Esophagus (tissue), 2 donors: ENCODE measurements around the gene CXCL12. TPM values are rescaled to one million over a fixed set of nuclear protein-coding genes. Genes with fewer than 3 reads are reported as not detected.

ENCODE experiments used
- H3K27ac ChIP-seq, 2 donors: one replicate each; pipeline ENCODE4 v1.5.1; 2013; ENCODE audit warnings: low read depth in 2 of 2, mild to moderate bottlenecking in 2 of 2, inconsistent platforms in 1 of 2, low read length in 1 of 2, moderate library complexity in 1 of 2
- H3K27me3 ChIP-seq, 2 donors: one replicate each; pipeline ENCODE4 v1.6.1; 2013; ENCODE audit warnings: low read length in 2 of 2, control low read depth in 1 of 2, mild to moderate bottlenecking in 1 of 2; ENCODE audit not compliant: insufficient read depth in 2 of 2, control insufficient read depth in 1 of 2
- H3K36me3 ChIP-seq, 2 donors: one replicate each; pipeline ENCODE4 v1.6.1; 2013; ENCODE audit warnings: low read length in 1 of 2; ENCODE audit not compliant: control insufficient read depth in 2 of 2, insufficient read depth in 2 of 2
- H3K4me1 ChIP-seq, 2 donors: one replicate each; pipeline ENCODE4 v1.6.1; 2013; ENCODE audit warnings: low read length in 1 of 2; ENCODE audit not compliant: control insufficient read depth in 2 of 2, insufficient read depth in 2 of 2
- H3K4me3 ChIP-seq, 2 donors: one replicate each; pipeline ENCODE4 v1.5.1; 2013; ENCODE audit warnings: low read length in 2 of 2, mild to moderate bottlenecking in 2 of 2, low read depth in 1 of 2, moderate library complexity in 1 of 2
- H3K9me3 ChIP-seq, 2 donors: one replicate each; pipeline ENCODE4 v1.6.1; 2013; ENCODE audit warnings: mild to moderate bottlenecking in 2 of 2, low read depth in 1 of 2, low read length in 1 of 2, moderate library complexity in 1 of 2; ENCODE audit not compliant: control insufficient read depth in 2 of 2, insufficient read depth in 1 of 2
- WGBS, 2 donors: extraction: QIAGEN DNeasy Blood & Tissue Kit; methylation state at CpG; one replicate each; pipeline ENCODE4 v1.1.7; 2013; 5-methylcytosine and 5-hydroxymethylcytosine counted together
- polyA plus RNA-seq, 2 donors: library from polyadenylated mRNA; stranded (reverse); fragments of 200-250 nt; gene quantifications; one replicate each; pipeline ENCODE4 v1.2.3, GENCODE V29; 2013
- donor health status: healthy with polysubstance abuse.
- donor health status: Bipolar disorder and iron deficiency.

The CXCL12 gene
- polyA plus RNA-seq, 2 donors, result 4.1 to 7.9 TPM

- Histone ChIP-seq H3K27ac (no peak overlapping the region), H3K4me1 (no peaks in the 10 kb centered on the region), H3K4me3 (no peak overlapping the region), H3K27me3 (no peaks in the 10 kb centered on the region), H3K9me3 (no peaks in the 10 kb centered on the region), H3K36me3 (no peaks in the 10 kb centered on the region)
- WGBS, 2 donors, result 69 to 73% methylated on average over 6 of the region's 6 CpGs
These were observed 17.7 kb upstream of the CXCL12 start for GRCh38 chr10:44402465-44403195.

- H3K27me3 ChIP-seq, result no peaks in the 10 kb centered on the region
- no peak overlapping the region for H3K27ac ChIP-seq
- 58 to 59% methylated on average over 4 of the region's 4 CpGs for WGBS, 2 donors
- no peak overlapping the region for H3K4me3 ChIP-seq
- no peaks in the 10 kb centered on the region for H3K9me3 ChIP-seq
- H3K4me1 ChIP-seq, result no peaks in the 10 kb centered on the region
- H3K36me3 ChIP-seq, result no peaks in the 10 kb centered on the region
These were observed 15.6 kb upstream of the CXCL12 start for GRCh38 chr10:44400541-44400940.

GRCh38 chr10:44399659-44400451, 15.0 kb upstream of the CXCL12 start:
- H3K4me3 ChIP-seq, result no peak overlapping the region
- H3K36me3 ChIP-seq, result no peaks in the 10 kb centered on the region
- H3K27me3 ChIP-seq, result no peaks in the 10 kb centered on the region
- H3K9me3 ChIP-seq, result no peaks in the 10 kb centered on the region
- 75 to 78% methylated on average over 6 of the region's 6 CpGs for WGBS, 2 donors
- no peaks in the 10 kb centered on the region for H3K4me1 ChIP-seq
- no peak overlapping the region for H3K27ac ChIP-seq

- no peaks in the 10 kb centered on the region for H3K36me3 ChIP-seq
- H3K27me3 ChIP-seq, result no peaks in the 10 kb centered on the region
- no peak overlapping the region for H3K27ac ChIP-seq
- no peak overlapping the region for H3K4me3 ChIP-seq
- WGBS, 2 donors, result 51 to 64% methylated on average over 15 of the region's 15 CpGs
- H3K4me1 ChIP-seq, result no peaks in the 10 kb centered on the region
- H3K9me3 ChIP-seq, result no peaks in the 10 kb centered on the region
These were observed 14.1 kb upstream of the CXCL12 start for GRCh38 chr10:44398747-44399658.

GRCh38 chr10:44398271-44398670, 13.4 kb upstream of the CXCL12 start:
- Histone ChIP-seq H3K4me3 (no peak overlapping the region), H3K9me3 (no peaks in the 10 kb centered on the region), H3K27ac (no peak overlapping the region), H3K36me3 (no peaks in the 10 kb centered on the region), H3K27me3 (no peaks in the 10 kb centered on the region), H3K4me1 (no peaks in the 10 kb centered on the region)
- 65 to 80% methylated on average over 7 of the region's 7 CpGs for WGBS, 2 donors

- Histone ChIP-seq H3K27ac (no peak overlapping the region), H3K27me3 (no peaks in the 10 kb centered on the region), H3K36me3 (no peaks in the 10 kb centered on the region), H3K4me1 (no peaks in the 10 kb centered on the region), H3K4me3 (no peak overlapping the region), H3K9me3 (no peaks in the 10 kb centered on the region)
- WGBS, 2 donors, result 82 to 83% methylated on average over 6 of the region's 6 CpGs
These were observed 12.8 kb upstream of the CXCL12 start for GRCh38 chr10:44397476-44398225.

GRCh38 chr10:44396671-44397191, 11.8 kb upstream of the CXCL12 start:
- no peaks in the 10 kb centered on the region for H3K9me3 ChIP-seq
- H3K27ac ChIP-seq, result no peak overlapping the region
- no peak overlapping the region for H3K4me3 ChIP-seq
- no peaks in the 10 kb centered on the region for H3K4me1 ChIP-seq
- H3K27me3 ChIP-seq, result no peaks in the 10 kb centered on the region
- H3K36me3 ChIP-seq, result no peaks in the 10 kb centered on the region
- 84 to 85% methylated on average over 7 of the region's 7 CpGs for WGBS, 2 donors

GRCh38 chr10:44395902-44396670, 11.2 kb upstream of the CXCL12 start:
- Histone ChIP-seq H3K4me3 (no peak overlapping the region), H3K27me3 (no peaks in the 10 kb centered on the region), H3K9me3 (no peaks in the 10 kb centered on the region), H3K4me1 (no peaks in the 10 kb centered on the region), H3K36me3 (no peaks in the 10 kb centered on the region), H3K27ac (no peak overlapping the region)
- WGBS, 2 donors, result 78 to 79% methylated on average over 11 of the region's 11 CpGs
